Measurements from ENCODE around the gene SPINK9. TPM values are rescaled to one million over a fixed set of nuclear protein-coding genes. Genes with fewer than 3 reads are reported as not detected.

SPINK9 gene
- total and polyA plus RNA-seq, 2 of the 4 experiments (the other 2 are of a cell fraction): not detected

GRCh38 chr5:148347706-148348105 is 12.3 kb downstream of the SPINK9 start:
- Histone ChIP-seq H3K14ac (replicated peaks; ENCODE audit: low read depth, low read length) (no peak overlapping the region), H4K8ac (ENCODE audit: low read depth in 2 of 2, low read length in 2 of 2) (no peak overlapping the region), H2AK9ac (replicated peaks; ENCODE audit: low read depth, low read length, poor library complexity) (no peak overlapping the region), H3K79me1 (ENCODE audit: low read depth in 1 of 2, low read length in 2 of 2) (no peaks in the 10 kb centered on the region), H4K20me1 (ENCODE audit: insufficient read depth, low read length) (no peaks in the 10 kb centered on the region), H3K36me3 (ENCODE audit: control insufficient read depth, insufficient read depth, low read length) (no peaks in the 10 kb centered on the region), H3K9me3 (ENCODE audit: control insufficient read depth, insufficient read depth, low read length) (no peaks in the 10 kb centered on the region), H3K9me1 (ENCODE audit: insufficient read depth, low read length) (no peaks in the 10 kb centered on the region), H2BK20ac (ENCODE audit: low read depth, low read length) (no peak overlapping the region), H3K4me1 (ENCODE audit: control insufficient read depth, insufficient read depth, low read length) (no peaks in the 10 kb centered on the region), H3K9ac (ENCODE audit: low read depth, low read length) (no peak overlapping the region), H3K27me3 (ENCODE audit: control insufficient read depth, insufficient read depth, low read length) (no peaks in the 10 kb centered on the region), H3K4me2 (ENCODE audit: low read depth, low read length) (no peak overlapping the region), H2BK5ac (ENCODE audit: low read depth, low read length, poor library complexity, severe bottlenecking) (no peak overlapping the region), H2AK5ac (ENCODE audit: low read depth, low read length) (no peak overlapping the region), H4K5ac (ENCODE audit: low read depth, low read length) (no peak overlapping the region), H3K27ac (ENCODE audit: insufficient read depth, low read length) (no peak overlapping the region), H3K4ac (ENCODE audit: low read depth, low read length) (no peak overlapping the region), H4K91ac (ENCODE audit: insufficient read depth, low read depth, low read length) (no peak overlapping the region), H2BK15ac (ENCODE audit: low read depth, low read length) (no peak overlapping the region), H2BK120ac (ENCODE audit: low read depth, low read length) (no peak overlapping the region), H2AFZ (replicated peaks; ENCODE audit: low read length, poor library complexity) (no peak overlapping the region), H3K18ac (ENCODE audit: low read depth, low read length) (no peak overlapping the region), H3K23ac (ENCODE audit: low read depth, low read length) (no peak overlapping the region), H3K56ac (ENCODE audit: extremely low read depth, insufficient read depth, low read length) (no peak overlapping the region), H3K4me3 (ENCODE audit: insufficient read depth, low read depth, low read length) (no peak overlapping the region)
- in situ Hi-C loops (cut with MboI; ENCODE audit: low sequenced_read_pairs): no loop called here
- intact Hi-C loops (cut with micrococcal nuclease): no loop called here
- TF ChIP-seq MAFK (IDR thresholded peaks at IDR 0.05; ENCODE audit: low read depth, low read length): no peak
- TF ChIP-seq RAD21 (IDR thresholded peaks at IDR 0.05; ENCODE audit: low read length): no peak
- no peak for TF ChIP-seq RCOR1 (IDR thresholded peaks at IDR 0.05; ENCODE audit: insufficient replicate concordance, low read length)
- TF ChIP-seq FOS (IDR thresholded peaks at IDR 0.05; ENCODE audit: low read depth, low read length): no peak
- TF ChIP-seq NFE2L2 (IDR thresholded peaks at IDR 0.05; ENCODE audit: low read depth, low read length): no peak
- TF ChIP-seq BHLHE40 (IDR thresholded peaks at IDR 0.05; ENCODE audit: low read depth, low read length): no peak
- no peak for TF ChIP-seq RFX5 (IDR thresholded peaks at IDR 0.05; ENCODE audit: low read depth, low read length)
- TF ChIP-seq USF2 (IDR thresholded peaks at IDR 0.05; ENCODE audit: low read depth, low read length): no peak
- TF ChIP-seq CEBPB (IDR thresholded peaks at IDR 0.05; ENCODE audit: low read depth, low read length): no peak
- TF ChIP-seq MAZ (IDR thresholded peaks at IDR 0.05; ENCODE audit: borderline replicate concordance, low read depth, low read length): no peak
- no peak for TF ChIP-seq POLR2A (IDR thresholded peaks at IDR 0.05; ENCODE audit: low read depth, low read length)
- no peak for TF ChIP-seq CHD1 (IDR thresholded peaks at IDR 0.05; ENCODE audit: low read depth, low read length)
- no peak for TF ChIP-seq MXI1 (IDR thresholded peaks at IDR 0.05; ENCODE audit: borderline replicate concordance, low read depth, low read length)
- TF ChIP-seq, protein P1, sequence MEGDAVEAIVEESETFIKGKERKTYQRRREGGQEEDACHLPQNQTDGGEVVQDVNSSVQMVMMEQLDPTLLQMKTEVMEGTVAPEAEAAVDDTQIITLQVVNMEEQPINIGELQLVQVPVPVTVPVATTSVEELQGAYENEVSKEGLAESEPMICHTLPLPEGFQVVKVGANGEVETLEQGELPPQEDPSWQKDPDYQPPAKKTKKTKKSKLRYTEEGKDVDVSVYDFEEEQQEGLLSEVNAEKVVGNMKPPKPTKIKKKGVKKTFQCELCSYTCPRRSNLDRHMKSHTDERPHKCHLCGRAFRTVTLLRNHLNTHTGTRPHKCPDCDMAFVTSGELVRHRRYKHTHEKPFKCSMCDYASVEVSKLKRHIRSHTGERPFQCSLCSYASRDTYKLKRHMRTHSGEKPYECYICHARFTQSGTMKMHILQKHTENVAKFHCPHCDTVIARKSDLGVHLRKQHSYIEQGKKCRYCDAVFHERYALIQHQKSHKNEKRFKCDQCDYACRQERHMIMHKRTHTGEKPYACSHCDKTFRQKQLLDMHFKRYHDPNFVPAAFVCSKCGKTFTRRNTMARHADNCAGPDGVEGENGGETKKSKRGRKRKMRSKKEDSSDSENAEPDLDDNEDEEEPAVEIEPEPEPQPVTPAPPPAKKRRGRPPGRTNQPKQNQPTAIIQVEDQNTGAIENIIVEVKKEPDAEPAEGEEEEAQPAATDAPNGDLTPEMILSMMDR (conservative IDR thresholded peaks at IDR 0.05; ENCODE audit: low read depth, low read length): no peak
- no peak for TF ChIP-seq SMC3 (IDR thresholded peaks at IDR 0.05; ENCODE audit: low read depth, low read length)
- TF ChIP-seq ELK1 (IDR thresholded peaks at IDR 0.05; ENCODE audit: borderline replicate concordance, low read depth, low read length): no peak
- BruUV-seq (replicated peaks): no TSS peak
- no peak for DNase-seq
- no CpG with 5 or more reads among the region's 1 CpG for WGBS, 2 experiments (ENCODE audit: extremely low coverage in 2 of 2, insufficient read length in 1 of 2)
- no peak for ATAC-seq (ENCODE audit: low read depth)
- dilution Hi-C loops (cut with HindIII; ENCODE audit: low sequenced_read_pairs, unreplicated experiment): no loop called here
- ChIA-PET CTCF (no interaction called here), POLR2A (ENCODE audit: unreplicated experiment) (no interaction called here)
